HCT116 (cell line): ENCODE data around the gene HNRNPA1. TPM values are rescaled to one million over a fixed set of nuclear protein-coding genes. Genes with fewer than 3 reads are reported as not detected.

Source experiments
- ATAC-seq: fragments of 200-7000 bp; cut with Tn5 transposase; 2 replicates; pipeline ENCODE4 v1.9.1; 2020; ENCODE audit warnings: mild to moderate bottlenecking, moderate library complexity
- BruUV-seq: library from RNA; stranded (reverse); fragments of 400-500 nt; replicated peaks from 2 replicates; lab custom pipeline; 2021; lab: Mats Ljungman, UMichigan
- CTCF ChIA-PET: fragments of 300-600 bp; sonication (Branson Sonifier 250); formaldehyde crosslinking; loops from one replicate; lab custom pipeline; 2021; ENCODE audit warnings: antibody characterized with exemption; lab: Charles Lee
- POLR2A ChIA-PET: fragments of 300-600, 350-600 bp; sonication (Branson Sonifier 250); formaldehyde crosslinking; loops from one replicate; lab custom pipeline; 2021; ENCODE audit warnings: antibody characterized with exemption; lab: Charles Lee
- RAD21 ChIA-PET, 2 experiments: fragments of 300-600 bp; sonication (Branson Sonifier 250); formaldehyde crosslinking; loops; one replicate each; lab custom pipeline; 2023; ENCODE audit warnings: low total read pairs in 2 of 2; ENCODE audit not compliant: uncharacterized antibody in 2 of 2, unreplicated experiment in 2 of 2, low non-redundant PET in 1 of 2; lab: Charles Lee
- DNase-seq: peaks from one replicate; pipeline ENCODE4 v3.0.0-alpha.2; 2010; ENCODE audit warnings: low read depth, low spot score
- H2AFZ ChIP-seq: fragments of 200-600 bp; shearing (Covaris generic), sonication (generic); 2 replicates; pipeline ENCODE4 v1.6.1; 2017; ENCODE audit warnings: low read depth, mixed run types, mixed read lengths, antibody characterized with exemption, low read length; ENCODE audit not compliant: poor library complexity, severe bottlenecking
- H3K27ac ChIP-seq: 2 replicates; pipeline ENCODE4 v1.5.1; 2012; ENCODE audit warnings: low read depth, low read length
- H3K27me3 ChIP-seq: fragments of 200-600 bp; sonication (generic); 2 replicates; pipeline ENCODE4 v1.6.1; 2016; ENCODE audit warnings: mixed run types, low read length, mixed read lengths; ENCODE audit not compliant: insufficient read depth
- H3K36me3 ChIP-seq, 2 experiments: fragments of 200-500 bp in 1 of 2; fragments of 200-600 bp in 1 of 2; sonication (Bioruptor generic) in 1 of 2; sonication (generic) in 1 of 2; 2 replicates each; pipeline versions ENCODE4 v1.5.1 to v1.6.1; 2014 to 2016; ENCODE audit warnings: low read length in 2 of 2, inconsistent platforms in 1 of 2, mixed read lengths in 1 of 2, mixed run types in 1 of 2; ENCODE audit not compliant: insufficient read depth in 2 of 2, control insufficient read depth in 1 of 2
- H3K4me1 ChIP-seq, 2 experiments: fragments of 200-600 bp in 1 of 2; sonication (generic) in 1 of 2; 2 replicates each; pipeline versions ENCODE4 v1.5.1 to v1.6.1; 2012 to 2017; ENCODE audit warnings: low read length in 2 of 2, inconsistent platforms in 1 of 2, mild to moderate bottlenecking in 1 of 2, mixed read lengths in 1 of 2, mixed run types in 1 of 2, moderate library complexity in 1 of 2; ENCODE audit not compliant: insufficient read depth in 2 of 2, control insufficient read depth in 1 of 2
- H3K4me2 ChIP-seq: fragments of 200-600 bp; sonication (generic); 2 replicates; pipeline ENCODE4 v1.6.1; 2017; ENCODE audit warnings: mixed run types, low read length, mixed read lengths
- H3K4me3 ChIP-seq, 2 experiments: fragments of 200-600 bp in 1 of 2; sonication (generic) in 1 of 2; replicated peaks in 1 of 2; 2 replicates each; pipeline ENCODE4 v1.5.1; 2011 to 2016; ENCODE audit warnings: low read length in 2 of 2, control low read depth in 1 of 2, low read depth in 1 of 2, mild to moderate bottlenecking in 1 of 2, mixed read lengths in 1 of 2, mixed run types in 1 of 2
- H3K79me2 ChIP-seq: fragments of 200-600 bp; sonication (generic); 2 replicates; pipeline ENCODE4 v1.6.1; 2017; ENCODE audit warnings: mild to moderate bottlenecking, mixed run types, low read length, moderate library complexity, mixed read lengths; ENCODE audit not compliant: insufficient read depth
- H3K9ac ChIP-seq: fragments of 200-600 bp; sonication (generic); 2 replicates; pipeline ENCODE4 v1.6.1; 2016; ENCODE audit warnings: low read length, mixed read lengths
- H3K9me2 ChIP-seq: fragments of 200-600 bp; sonication (generic), shearing (Covaris generic); 2 replicates; pipeline ENCODE4 v1.6.1; 2017; ENCODE audit warnings: mixed run types, mild to moderate bottlenecking, moderate library complexity; ENCODE audit not compliant: insufficient read depth
- H3K9me3 ChIP-seq, 2 experiments: fragments of 200-500 bp in 1 of 2; fragments of 200-600 bp in 1 of 2; sonication (Bioruptor generic) in 1 of 2; sonication (generic) in 1 of 2; 2 replicates each; pipeline ENCODE4 v1.6.1; 2014 to 2017; ENCODE audit warnings: low read length in 2 of 2, mixed read lengths in 2 of 2, inconsistent platforms in 1 of 2, low read depth in 1 of 2, mild to moderate bottlenecking in 1 of 2, mixed run types in 1 of 2, moderate library complexity in 1 of 2; ENCODE audit not compliant: control insufficient read depth in 1 of 2, insufficient read depth in 1 of 2
- H4K20me1 ChIP-seq: fragments of 200-600 bp; sonication (generic), shearing (Covaris generic); 2 replicates; pipeline ENCODE4 v1.6.1; 2017; ENCODE audit warnings: mixed run types, mild to moderate bottlenecking, moderate library complexity; ENCODE audit not compliant: insufficient read depth
- CBX3 ChIP-seq: IDR thresholded peaks from 2 replicates; pipeline ENCODE4 v1.6.1; 2012; ENCODE audit warnings: low read depth
- CTCF ChIP-seq, 3 experiments: fragments of 200-600 bp in 1 of 3; sonication (generic) in 1 of 3; IDR thresholded peaks in 2 of 3; conservative IDR thresholded peaks in 1 of 3; 2 replicates each; pipeline ENCODE4 v1.5.1; 2012 to 2017; ENCODE audit warnings: low read depth in 2 of 3, low read length in 2 of 3, antibody characterized with exemption in 1 of 3, borderline replicate concordance in 1 of 3, control low read depth in 1 of 3, mild to moderate bottlenecking in 1 of 3, mixed read lengths in 1 of 3, mixed run types in 1 of 3, moderate library complexity in 1 of 3; ENCODE audit not compliant: insufficient read depth in 1 of 3
- ELF1 ChIP-seq: IDR thresholded peaks from 2 replicates; pipeline ENCODE4 v1.6.1; 2012; ENCODE audit warnings: low read depth, borderline replicate concordance
- EZH2 ChIP-seq: fragments of 200-600 bp; sonication (generic); IDR thresholded peaks from 2 replicates; pipeline ENCODE4 v1.6.1; 2017; ENCODE audit warnings: antibody characterized with exemption, mixed run types
- EZH2phosphoT487 ChIP-seq: fragments of 200-600 bp; IDR thresholded peaks from 2 replicates; pipeline ENCODE4 v1.6.1; 2018; ENCODE audit warnings: antibody characterized with exemption, borderline replicate concordance
- FOSL1 ChIP-seq: IDR thresholded peaks from 2 replicates; pipeline ENCODE4 v1.6.1; 2012; ENCODE audit warnings: low read depth
- JUND ChIP-seq: IDR thresholded peaks from 2 replicates; pipeline ENCODE4 v1.6.1; 2012
- POLR2A ChIP-seq: IDR thresholded peaks from 2 replicates; pipeline ENCODE4 v1.7.0; 2011; ENCODE audit warnings: borderline replicate concordance; ENCODE audit not compliant: insufficient read depth, insufficient read length; ENCODE audit errors: extremely low read depth
- POLR2AphosphoS5 ChIP-seq: IDR thresholded peaks from 2 replicates; pipeline ENCODE4 v1.6.1; 2011; ENCODE audit warnings: mild to moderate bottlenecking, low read depth, low read length, moderate library complexity
- RAD21 ChIP-seq: IDR thresholded peaks from 2 replicates; pipeline ENCODE4 v1.6.1; 2012; ENCODE audit warnings: low read depth, mild to moderate bottlenecking
- SIN3A ChIP-seq: IDR thresholded peaks from 2 replicates; pipeline ENCODE4 v1.6.1; 2012; ENCODE audit warnings: low read depth
- SP1 ChIP-seq: IDR thresholded peaks from 2 replicates; pipeline ENCODE4 v1.6.1; 2012; ENCODE audit warnings: low read depth
- TCF7L2 ChIP-seq: IDR thresholded peaks from 2 replicates; pipeline ENCODE4 v1.7.0; 2011; ENCODE audit warnings: borderline replicate concordance, inconsistent platforms; ENCODE audit not compliant: insufficient read depth, insufficient read length; ENCODE audit errors: extremely low read depth
- ZBTB33 ChIP-seq: IDR thresholded peaks from 2 replicates; pipeline ENCODE4 v1.6.1; 2011; ENCODE audit warnings: mild to moderate bottlenecking, low read length, moderate library complexity; ENCODE audit not compliant: insufficient replicate concordance; ENCODE audit errors: extremely low read depth
- ZFX ChIP-seq: fragments of 450-650 bp; IDR thresholded peaks from 2 replicates; pipeline ENCODE4 v1.6.1; 2017
- ZNF274 ChIP-seq: fragments of 200-500 bp; sonication (Bioruptor generic); IDR thresholded peaks from 2 replicates; pipeline ENCODE4 v1.6.1; 2014; ENCODE audit warnings: mild to moderate bottlenecking, low read depth, low read length, inconsistent platforms
- intact Hi-C: fragments of 100-400 bp; cut with micrococcal nuclease; formaldehyde crosslinking; loops from 2 replicates; pipeline ENCODE4 v1.10.0; 2022
- total RNA-seq: library from RNA; stranded (reverse); gene quantifications from one replicate; pipeline ENCODE4 v1.2.1, GENCODE V29; 2021; ENCODE audit not compliant: unreplicated experiment

HNRNPA1 gene
- total RNA-seq, 1 experiment from 2014 or later = 1,878 TPM

GRCh38 chr12:54272214-54272613, 8.3 kb upstream of the HNRNPA1 start:
- TF ChIP-seq SIN3A (no peak), ZBTB33 (no peak), JUND (no peak), TCF7L2 (no peak), FOSL1 (no peak)
- H3K4me2 ChIP-seq = no peak overlapping the region
- H3K4me1 ChIP-seq = no peaks in the 10 kb centered on the region
- intact Hi-C loops = no loop called here
- no peaks in the 10 kb centered on the region for H4K20me1 ChIP-seq
- POLR2A ChIA-PET = interaction anchor here (0.8 to 1.5 kb wide), 2 partner anchors 10 to 53 kb away, joined by 3 to 4 read pairs; partner anchors contain the start of gene COPZ1
- no peak overlapping the region for H3K4me3 ChIP-seq
- no peaks in the 10 kb centered on the region for H3K27me3 ChIP-seq
- DNase-seq (no peak), ATAC-seq (no peak)
- CTCF ChIA-PET = interaction anchor here (0.5 to 1.0 kb wide), 2 partner anchors 21 to 25 kb away, joined by 3 to 4 read pairs; no protein-coding TSS in a partner anchor
- H3K9me2 ChIP-seq = no peaks in the 10 kb centered on the region
- H3K79me2 ChIP-seq = peaks cover 34% of the 10 kb centered on the region
- no TSS peak for BruUV-seq
- peaks cover 0 to 7% of the 10 kb centered on the region in 2 experiments; a peak in 1 of 4 replicates for H3K36me3 ChIP-seq
- no peak overlapping the region for H3K27ac ChIP-seq
- no peaks in the 10 kb centered on the region for H3K9me3 ChIP-seq
- H2AFZ ChIP-seq = no peak overlapping the region
- RAD21 ChIA-PET = no interaction called here
- H3K9ac ChIP-seq = no peak overlapping the region

GRCh38 chr12:54273981-54274380, 6.5 kb upstream of the HNRNPA1 start:
- no peaks in the 10 kb centered on the region for H3K27me3 ChIP-seq
- no peak overlapping the region for H3K9ac ChIP-seq
- H4K20me1 ChIP-seq = no peaks in the 10 kb centered on the region
- DNase-seq = no peak
- H3K9me2 ChIP-seq = no peaks in the 10 kb centered on the region
- no peak overlapping the region for H3K4me2 ChIP-seq
- H2AFZ ChIP-seq = no peak overlapping the region
- CTCF ChIA-PET = interaction anchor here (1.3 kb wide), 1 partner anchor 105 kb away, joined by 4 read pairs; no protein-coding TSS in a partner anchor
- TF ChIP-seq CTCF (IDR thresholded peaks at IDR 0.05 in 2 of 3, conservative IDR thresholded peaks at IDR 0.05 in 1 of 3; ENCODE audit: borderline replicate concordance in 1 of 3, insufficient read depth in 1 of 3, low read depth in 2 of 3, low read length in 2 of 3) = no peak
- no peak for TF ChIP-seq ZFX
- TF ChIP-seq SP1 = no peak
- no peak for TF ChIP-seq ELF1
- TF ChIP-seq CBX3 = no peak
- no peak for TF ChIP-seq POLR2AphosphoS5
- no peak for TF ChIP-seq EZH2
- no peak for TF ChIP-seq SIN3A
- TF ChIP-seq ZNF274 = no peak
- no peak for TF ChIP-seq FOSL1
- TF ChIP-seq POLR2A = no peak
- no peak for TF ChIP-seq RAD21
- TF ChIP-seq EZH2phosphoT487 = no peak
- TF ChIP-seq, all 23 proteins: peak for 0
- Histone ChIP-seq H3K79me2 (peaks cover 51% of the 10 kb centered on the region), H3K4me3 (no peak overlapping the region), H3K27ac (no peak overlapping the region), H3K9me3 (no peaks in the 10 kb centered on the region), H3K4me1 (peaks cover 6 to 12% of the 10 kb centered on the region in 2 experiments), H3K36me3 (peaks cover 7 to 12% of the 10 kb centered on the region in 2 experiments; a peak in 3 of 4 replicates)
- ChIA-PET RAD21 (no interaction called here), POLR2A (no interaction called here)
- intact Hi-C loops = no loop called here
- ATAC-seq = no peak
- BruUV-seq = no TSS peak
